ENCODE data around the gene FAM181A.
A peak's percentile ranks its signal among the peaks of the same experiment; 100 is the strongest.

Gene FAM181A

DNA sequence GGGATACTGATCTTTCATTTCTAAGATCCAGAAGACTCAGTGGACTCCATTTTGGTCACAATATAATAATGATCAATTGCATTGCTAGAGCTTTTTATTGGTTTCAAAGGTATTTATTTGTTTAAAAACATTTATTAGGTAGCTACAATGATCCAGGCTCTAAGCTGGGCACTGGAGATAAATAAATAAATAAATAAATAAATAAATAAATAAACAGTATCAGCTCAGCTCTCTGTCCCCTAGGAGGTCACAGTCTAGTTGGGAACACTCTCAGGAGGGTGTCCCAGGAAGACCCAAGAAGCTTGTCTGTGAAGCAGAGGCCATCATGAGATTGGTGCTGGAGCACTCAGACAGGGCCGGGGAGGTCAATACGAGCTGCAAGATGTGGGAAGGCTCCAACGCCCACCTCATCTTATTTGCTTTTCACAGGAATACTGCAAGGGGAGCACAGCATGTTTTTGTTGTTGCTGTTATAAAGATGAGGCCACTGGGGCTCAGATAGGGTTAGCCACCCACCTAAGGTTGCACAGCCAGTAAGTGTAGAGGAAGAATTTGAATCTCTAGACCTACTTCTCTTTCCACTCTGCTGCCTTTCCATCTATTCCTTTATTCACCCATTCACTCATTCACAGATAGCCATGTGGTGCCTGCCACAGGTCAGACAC is 33.8 kb downstream of the FAM181A start:
- no peak for DNase-seq

DNA sequence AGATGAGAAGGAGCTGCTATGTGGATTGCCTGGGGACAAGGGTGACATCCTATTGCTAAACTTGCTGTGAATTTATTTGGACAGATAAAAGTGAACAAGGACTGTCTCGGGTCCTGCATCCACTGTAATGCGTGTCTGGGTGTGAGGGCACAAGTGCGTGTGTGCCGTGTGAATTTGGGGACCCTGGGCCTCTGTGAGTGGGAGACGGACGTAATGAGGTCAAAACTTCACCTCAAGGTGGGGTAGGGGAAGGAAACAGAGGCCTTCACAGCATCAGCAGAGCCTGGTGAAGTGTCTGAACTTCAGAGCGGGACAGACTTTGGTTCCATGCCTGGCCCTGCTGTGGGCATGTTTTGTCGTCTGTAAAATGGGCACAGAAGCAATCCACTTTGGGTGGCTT is 34.5 kb downstream of the FAM181A start:
- DNase-seq: no peak

DNA sequence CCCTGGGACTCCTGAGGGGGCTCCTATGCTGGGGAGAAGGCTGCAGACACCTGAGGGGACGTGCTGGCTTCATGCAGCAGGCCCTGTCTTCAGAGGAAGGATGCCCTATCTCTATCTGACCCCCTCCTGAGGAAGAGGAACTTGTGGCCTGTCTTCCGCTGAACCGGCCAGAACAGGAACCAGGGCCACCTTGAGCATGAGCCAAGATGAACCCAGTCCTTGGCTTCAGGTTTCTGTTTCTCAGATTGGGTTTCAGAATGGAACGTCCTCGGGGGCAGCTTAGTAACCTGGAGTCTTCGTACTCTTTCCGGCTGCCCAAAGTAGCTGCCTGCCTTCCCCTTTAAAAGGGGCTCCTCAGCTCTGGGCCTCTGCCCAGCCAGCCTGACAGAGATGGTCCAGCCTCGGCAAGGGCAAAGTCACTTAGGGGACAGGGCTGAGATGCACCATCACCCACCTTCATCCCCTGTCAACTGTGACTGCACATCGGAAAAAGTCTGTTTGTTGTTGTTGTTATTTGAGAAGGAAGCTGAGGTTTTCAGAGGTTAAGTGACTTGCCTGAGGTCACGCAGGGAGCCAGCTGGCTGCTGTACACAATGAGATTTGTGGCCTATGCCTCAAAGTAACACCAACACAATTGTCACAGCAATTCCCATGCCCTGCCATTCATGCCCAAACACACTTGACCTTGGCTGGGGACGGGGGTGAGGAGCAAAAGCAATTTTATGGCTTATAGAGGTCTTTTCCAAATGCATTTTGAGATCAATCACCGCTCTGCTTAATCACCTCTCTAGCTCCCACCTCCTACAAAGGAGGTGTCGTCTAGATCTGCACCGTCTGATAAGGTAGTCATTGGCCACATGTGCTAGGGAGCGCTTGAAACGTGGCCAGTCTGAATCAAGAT is 35.8 kb downstream of the FAM181A start:
- peak in 4 of 58 donors; percentile 13 to 38 (median 31) for DNase-seq

DNA sequence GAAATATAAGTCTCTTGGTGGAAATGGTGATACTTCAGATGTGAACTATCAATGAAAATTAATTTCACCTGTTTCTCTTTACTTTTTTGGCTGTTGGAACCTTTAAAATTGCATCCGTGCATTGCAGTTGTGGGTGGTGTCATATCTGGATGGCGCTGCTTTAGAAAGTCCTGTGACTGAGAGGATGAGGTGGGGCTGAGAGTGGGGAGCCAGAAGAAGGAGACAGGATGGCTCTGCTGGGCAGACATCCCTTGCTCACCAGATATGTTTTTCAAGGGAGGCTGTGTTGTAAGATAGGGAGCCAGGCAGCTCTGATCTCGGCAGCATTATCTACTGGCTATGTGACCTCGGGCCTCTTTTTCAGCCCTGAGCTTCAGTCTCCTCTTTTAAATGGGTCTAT is 36.5 kb downstream of the FAM181A start:
- DNase-seq: no peak

DNA sequence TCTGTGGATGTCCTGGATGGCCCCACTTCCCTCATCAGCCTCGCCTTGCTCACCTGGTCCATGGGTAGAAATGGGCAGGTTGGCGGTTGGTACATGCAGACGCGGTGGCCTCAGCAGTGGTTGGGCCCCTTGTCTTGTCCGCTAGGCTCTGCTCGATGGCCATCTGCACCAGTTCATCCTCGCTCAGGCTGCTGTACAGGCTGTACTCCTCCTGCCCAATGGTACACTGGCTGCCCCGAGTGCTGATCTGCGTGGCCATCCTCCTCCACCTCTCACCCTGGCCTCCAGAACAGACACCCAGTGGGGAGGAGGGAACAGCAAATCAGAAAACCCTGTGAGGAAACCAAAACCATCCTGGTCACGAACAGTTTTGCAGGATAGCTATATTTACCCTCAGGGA is 37.1 kb downstream of the FAM181A start:
- DNase-seq: no peak

DNA sequence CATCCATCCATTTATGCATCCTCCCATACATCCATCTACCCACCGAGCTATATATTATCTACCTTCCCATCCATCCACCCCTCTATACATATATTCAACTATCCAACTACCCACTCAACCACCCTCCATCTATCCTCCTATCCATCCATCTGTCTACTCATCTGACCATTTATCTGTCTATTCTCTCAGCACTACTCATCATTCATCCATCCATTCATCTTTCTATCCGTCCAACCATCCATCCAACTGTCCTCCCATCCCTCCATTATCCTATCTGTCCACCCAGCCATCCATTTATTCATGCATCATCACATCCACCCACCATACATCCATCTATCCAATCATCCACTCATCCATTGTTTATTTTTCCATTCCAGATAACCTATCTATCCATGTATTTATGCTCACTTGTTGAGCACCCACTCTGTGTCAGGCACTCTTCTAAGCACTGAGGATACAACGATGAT is 37.7 kb downstream of the FAM181A start:
- DNase-seq: no peak

DNA sequence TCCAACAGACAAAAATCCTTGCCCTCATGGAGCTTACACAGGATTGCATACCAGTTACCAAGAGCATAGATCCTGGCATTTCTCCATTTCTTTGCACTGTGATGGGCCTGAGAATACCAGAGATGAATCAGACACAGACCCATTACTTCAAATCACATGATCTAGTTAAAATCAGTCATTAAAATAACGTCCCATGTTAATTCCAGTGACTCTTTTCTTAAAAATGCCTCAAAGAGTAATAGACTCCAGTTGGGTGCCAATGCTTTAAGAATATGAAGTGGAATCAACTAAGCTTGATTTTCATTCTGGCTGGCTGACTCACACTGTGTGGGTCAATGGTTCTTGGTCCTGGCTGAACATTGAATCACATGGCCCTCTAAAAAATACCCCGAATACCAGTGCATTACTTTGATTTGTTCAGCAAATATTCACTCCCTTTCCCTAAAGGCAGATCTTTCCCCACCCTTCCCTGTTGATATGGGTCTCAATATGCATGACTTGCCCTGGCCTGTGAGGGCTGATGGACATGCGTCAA is 38.2 kb downstream of the FAM181A start:
- DNase-seq: no peak

DNA sequence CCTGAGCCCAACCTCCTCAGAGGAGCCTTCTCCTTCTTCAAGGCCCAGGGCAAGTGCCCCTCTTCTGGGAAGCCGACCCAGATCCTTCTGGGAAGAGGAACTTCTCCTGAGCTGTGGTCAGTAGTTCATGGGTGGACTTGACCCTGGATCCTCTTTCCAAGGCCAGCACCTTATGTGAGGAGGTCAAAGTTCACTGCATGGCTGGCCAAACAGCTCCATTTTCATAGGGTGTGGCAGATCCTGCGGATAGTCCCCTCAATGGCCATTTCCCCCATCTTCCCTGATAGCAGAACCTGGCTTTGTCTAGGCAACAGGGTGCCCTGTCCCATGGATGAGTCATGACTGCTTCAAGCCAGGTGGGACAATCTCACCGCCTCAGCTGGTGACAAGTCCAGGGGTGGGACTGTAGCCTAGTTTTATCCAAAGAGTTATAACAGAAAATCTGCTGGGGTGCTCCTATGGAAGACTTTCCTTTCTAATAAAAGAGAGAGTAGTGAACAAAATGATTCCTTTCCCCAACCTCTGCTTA is 38.9 kb downstream of the FAM181A start:
- no peak for DNase-seq

DNA sequence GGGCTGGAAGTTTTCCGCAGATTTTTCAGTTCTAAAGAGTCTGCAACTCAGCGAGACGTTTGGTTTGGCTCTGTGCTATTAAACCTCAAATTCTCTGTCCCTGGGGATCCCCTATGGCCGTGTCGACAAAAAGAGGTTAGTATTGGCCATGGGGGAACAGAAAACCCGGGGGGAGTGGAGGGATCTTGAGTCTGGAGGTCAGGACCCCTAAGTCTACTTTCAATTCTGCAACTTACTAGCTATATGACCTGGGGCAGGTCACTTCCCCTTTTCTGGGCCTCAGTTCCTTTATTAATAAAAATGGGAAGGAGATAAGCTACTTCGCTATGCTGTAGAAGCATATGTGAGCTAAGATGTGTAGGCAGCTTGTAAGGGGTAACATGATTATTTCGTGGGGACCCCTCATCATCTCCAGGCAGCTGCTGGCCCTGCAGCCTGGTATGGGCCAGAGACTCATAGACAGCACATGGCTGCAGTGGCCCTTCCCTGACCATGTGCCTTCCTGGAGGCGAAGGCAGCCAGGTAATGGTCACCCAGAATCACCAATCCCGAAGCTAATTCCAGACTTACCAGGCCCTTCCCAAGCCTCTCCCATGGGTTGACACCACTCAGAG is 40.6 kb downstream of the FAM181A start:
- no peak for DNase-seq

DNA sequence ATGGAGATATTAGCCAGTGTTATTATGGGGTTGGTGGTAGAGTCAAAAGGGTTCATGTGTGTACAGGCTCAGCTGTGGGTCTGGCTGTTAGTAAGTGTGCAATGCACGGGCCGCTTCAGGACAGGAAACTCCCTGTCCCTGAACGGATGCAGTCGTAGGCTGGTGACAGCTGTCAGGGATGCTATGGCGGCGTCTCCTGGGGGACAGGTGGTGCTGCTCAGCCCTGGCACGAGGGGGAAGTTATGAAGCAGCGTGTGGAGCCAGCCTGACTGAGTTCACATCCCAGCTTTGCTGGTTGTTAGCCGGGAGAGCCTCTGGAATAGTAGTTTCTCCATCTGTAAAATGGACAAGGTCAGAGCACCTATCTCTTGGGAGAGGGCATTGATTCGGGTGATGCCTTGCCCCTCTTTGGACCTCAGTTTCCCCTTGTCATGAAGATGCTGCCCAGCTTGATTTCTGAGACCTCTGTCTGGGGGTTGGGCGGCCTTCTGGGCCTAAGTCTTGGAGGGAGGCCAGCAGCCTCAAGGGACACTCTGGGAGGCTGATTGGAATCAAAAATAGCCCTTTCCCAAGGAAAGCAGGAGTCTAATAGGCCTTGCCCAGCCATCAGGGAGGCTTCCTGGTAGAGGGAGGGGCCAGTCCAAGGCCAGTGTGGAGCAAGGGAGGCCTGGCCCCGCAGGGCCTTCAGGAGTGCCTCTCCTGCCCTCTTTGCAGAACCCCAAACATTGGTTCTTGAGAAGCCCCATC is 42.1 kb downstream of the FAM181A start:
- no peak for DNase-seq

DNA sequence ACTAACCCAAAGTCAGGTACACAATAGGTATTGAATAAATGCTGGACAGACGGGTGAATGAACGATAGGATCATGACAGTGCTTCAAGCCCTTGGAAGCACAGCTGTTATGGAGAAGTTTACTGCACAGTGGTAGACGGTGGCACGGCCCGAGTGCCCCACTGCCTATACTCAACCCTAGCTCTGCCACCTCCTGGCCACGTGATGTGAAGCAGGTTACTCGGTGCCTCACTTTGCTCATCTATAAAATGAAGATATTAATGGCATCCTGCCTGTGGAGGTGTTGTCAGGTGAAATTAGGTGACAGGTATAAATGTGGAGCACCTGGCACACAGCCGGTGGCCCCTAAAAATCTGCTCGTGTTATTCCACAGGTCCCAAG is 43.4 kb downstream of the FAM181A start:
- DNase-seq: peak in 1 of 58 donors; percentile 23

DNA sequence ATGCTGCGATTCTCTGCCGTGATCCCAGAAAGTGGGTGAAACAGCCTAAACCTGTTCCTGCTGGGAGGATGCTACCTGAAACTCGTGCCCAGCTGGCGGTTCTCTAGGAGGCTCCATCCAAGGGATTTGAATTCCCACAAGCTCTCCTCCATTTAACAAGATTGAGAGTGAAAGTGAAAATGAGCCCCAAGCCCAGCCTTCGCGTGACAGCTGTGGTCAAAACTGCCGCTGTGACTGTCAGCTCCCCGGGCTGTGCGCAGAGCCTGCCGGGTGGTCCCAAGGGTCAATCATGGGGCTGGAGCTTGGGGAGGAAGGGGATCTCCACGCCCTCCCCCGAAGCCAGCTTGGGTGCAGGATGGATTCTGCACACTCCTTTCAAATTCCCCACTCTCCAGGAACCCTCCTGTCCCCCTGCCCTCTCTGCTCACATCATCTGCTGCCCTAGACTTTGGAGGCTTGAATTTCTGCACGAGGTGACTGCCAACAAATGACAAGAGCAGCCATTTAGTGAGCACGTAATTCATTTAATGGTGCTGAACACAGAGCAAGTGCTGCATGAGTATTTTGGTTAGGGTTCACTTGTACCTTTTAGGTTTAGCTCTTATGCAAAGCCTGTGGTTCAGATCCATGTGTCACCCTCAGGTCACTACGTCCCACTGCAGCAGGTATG is 44.0 kb downstream of the FAM181A start:
- no peak for DNase-seq

DNA sequence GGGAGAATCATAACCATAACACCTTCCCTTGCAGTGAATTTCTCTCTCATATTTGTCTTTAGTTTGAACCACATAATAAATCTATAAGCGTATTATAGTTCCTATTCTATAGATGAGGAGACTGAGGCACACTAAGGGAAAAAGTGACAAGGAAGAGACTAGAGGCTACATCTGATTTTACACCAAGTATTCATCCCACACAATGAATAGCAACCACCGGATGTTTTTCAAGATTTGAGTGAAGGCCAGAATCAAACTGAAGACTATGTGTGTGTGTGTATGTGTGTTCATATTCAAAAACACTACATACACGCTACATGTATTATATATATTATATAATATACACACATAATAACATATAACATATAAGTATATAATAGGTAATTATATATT is 44.5 kb downstream of the FAM181A start:
- no peak for DNase-seq

DNA sequence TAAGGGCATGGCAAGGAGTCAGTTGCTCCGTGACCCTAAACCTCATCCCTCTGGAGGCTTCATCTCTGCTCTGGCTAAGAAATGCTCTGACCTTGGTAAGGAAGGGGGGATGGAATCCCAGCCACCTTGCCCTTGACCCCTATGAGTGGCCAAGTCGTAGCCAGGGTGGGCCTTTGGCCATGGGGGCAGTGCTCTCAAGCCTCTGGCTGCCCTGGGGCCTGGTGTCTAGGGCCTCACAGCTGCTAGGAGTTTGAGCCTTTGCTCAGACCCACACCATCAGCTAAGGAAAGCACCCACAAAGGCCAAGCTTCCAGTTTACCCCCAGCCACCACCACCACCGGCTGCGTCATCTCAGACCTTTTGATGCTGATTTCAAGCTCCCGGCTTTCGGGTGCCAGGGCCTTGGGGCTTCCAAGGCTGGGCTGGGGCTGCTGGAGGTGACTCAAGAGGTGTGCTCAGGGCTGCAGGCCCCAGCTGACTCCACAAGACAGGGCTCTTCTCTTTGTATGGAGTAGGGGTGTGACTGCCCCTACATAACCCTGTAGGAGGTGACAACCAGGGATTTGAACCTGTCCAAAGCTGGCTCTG is 45.6 kb downstream of the FAM181A start:
- no peak for DNase-seq

DNA sequence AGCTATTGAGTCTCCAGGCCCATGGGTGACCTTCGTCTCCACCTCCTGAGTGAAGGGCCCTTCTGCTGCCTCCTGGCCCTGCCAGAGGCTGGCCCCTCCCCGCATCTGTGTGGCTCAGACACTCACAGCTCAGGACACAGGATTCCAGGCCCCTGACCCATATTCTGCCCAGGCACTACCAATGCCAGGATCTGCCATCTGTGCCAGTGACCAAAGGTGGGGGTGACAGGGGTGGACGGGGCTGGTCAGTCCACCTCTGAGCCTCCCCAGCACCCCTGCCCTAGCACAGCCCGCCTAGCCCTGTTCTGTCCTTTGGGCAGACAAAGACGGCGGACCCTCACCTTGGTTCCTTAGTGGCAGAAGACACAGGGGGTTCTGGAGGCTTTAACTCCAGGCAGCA is 46.5 kb downstream of the FAM181A start:
- DNase-seq: no peak

DNA sequence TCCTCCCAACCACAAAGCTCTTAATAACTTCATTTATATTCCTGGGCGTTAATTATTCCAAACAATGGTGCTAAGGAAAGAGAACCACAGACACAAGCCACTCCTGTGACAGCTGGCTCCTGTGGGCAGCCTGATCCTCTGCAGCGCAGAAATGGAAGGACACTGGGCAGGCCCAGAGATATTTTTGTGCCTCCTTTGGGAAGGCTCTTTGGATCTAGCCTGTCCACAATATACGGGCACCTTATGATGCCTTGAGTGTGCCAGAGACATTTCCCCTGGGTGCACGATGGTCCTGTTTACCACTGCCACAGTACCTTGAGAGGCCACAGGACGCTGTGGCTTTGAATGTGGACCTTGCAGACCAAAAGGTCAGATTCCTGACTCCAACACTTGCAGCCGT is 47.2 kb downstream of the FAM181A start:
- DNase-seq: no peak

DNA sequence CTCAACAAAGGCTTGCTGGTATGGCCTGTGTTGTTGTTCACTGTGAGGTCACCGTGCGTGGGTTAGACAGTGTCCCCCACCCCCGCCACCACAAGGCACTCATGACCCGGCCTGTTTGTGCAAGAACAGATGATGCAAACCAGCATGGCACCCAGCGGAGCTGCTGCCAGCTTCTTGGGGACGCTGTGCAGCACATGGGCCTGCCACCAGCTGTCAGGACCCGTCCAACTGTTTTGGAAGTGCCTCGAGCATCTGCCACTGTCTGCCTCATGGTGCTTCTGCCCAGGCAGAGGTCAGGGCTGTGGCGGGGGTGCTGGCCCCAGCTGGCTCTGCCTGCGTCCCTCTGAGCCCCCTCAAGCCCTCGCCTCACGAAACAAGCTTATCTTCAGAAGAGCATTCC is 47.7 kb downstream of the FAM181A start:
- peak in 4 of 58 donors; percentile 11 to 30 (median 18) for DNase-seq

DNA sequence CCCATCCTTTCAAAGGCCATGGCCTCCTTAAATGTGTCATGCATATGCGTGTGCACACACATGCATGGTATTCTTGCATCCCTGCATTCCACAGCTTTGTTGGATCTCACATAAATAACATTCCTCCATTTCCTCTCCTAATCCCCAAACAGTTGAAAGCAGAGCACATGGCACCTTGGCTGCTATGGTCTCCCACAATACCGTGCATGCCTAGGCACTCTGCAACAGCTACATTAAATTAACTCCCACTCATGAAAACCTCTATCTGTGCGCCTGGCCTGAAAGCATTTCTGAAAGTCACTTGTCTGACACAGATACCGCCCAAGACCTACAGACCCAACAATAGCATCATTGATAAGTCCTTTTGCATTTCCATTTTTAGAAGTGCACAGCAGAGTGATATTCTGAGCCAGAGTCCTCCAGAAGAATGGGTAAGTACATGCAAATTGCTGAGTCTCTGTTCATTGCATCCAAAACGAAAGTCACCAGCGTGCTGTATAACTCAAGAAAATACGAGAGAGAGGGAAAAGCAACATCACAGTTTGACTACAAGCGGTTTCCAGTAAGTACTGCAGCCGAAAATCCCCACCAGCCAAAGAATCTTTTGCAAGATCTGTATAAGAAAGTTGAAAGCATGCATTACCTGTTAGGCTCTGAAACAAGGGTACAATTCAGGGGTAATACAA is 48.8 kb downstream of the FAM181A start:
- DNase-seq: peak in 4 of 58 donors; percentile 28 to 54 (median 48)

DNA sequence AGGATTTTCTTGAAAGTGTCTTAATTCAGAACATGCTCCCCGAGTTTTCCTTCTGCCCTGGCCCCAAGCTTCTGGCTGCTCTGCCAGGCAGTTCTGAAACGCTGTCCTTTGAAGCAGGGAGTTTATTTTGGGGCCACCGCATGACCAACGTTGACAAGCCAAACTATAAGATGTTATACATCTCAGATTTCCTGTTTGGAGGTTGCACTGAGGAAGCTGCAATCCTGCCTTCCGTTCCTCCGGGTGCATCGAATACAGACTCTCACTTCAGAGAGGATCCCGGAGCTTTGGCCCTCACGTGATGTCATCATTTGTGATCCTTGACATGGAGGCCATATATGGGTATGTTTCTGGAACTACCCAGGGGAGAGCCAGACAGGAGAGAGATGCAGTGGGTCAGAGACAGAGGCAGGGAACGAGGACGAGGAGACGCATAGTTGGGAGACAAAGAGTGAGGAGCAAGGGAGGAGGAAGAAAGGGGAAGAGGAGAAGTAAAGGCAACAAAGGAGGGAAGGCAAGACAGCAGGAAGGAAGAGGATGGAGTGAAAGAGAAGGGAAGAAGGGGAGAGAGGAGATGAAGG is 49.4 kb downstream of the FAM181A start, which contains the start of gene ASB2:
Gene ASB2 (minus strand): TSS at position 94 of the 581 bp plus-strand sequence. CDS start 12,031 bp downstream, outside the sequence.
- DNase-seq: peak in 5 of 58 donors; percentile 19 to 36 (median 31)

Data from anterior cingulate cortex (tissue), 58 donors.